HCT116 (cell line): Measurements from ENCODE around the gene SMIM12. TPM values are rescaled to one million over a fixed set of nuclear protein-coding genes. Genes with fewer than 3 reads are reported as not detected.

Source experiments
- ATAC-seq: fragments of 200-7000 bp; cut with Tn5 transposase; 2 replicates; pipeline ENCODE4 v1.9.1; 2020; ENCODE audit warnings: mild to moderate bottlenecking, moderate library complexity
- BruUV-seq: library from RNA; stranded (reverse); fragments of 400-500 nt; replicated peaks from 2 replicates; lab custom pipeline; 2021; lab: Mats Ljungman, UMichigan
- CTCF ChIA-PET: fragments of 300-600 bp; sonication (Branson Sonifier 250); formaldehyde crosslinking; loops from one replicate; lab custom pipeline; 2021; ENCODE audit warnings: antibody characterized with exemption; lab: Charles Lee
- POLR2A ChIA-PET: fragments of 300-600, 350-600 bp; sonication (Branson Sonifier 250); formaldehyde crosslinking; loops from one replicate; lab custom pipeline; 2021; ENCODE audit warnings: antibody characterized with exemption; lab: Charles Lee
- RAD21 ChIA-PET, 2 experiments: fragments of 300-600 bp; sonication (Branson Sonifier 250); formaldehyde crosslinking; loops; one replicate each; lab custom pipeline; 2023; ENCODE audit warnings: low total read pairs in 2 of 2; ENCODE audit not compliant: uncharacterized antibody in 2 of 2, unreplicated experiment in 2 of 2, low non-redundant PET in 1 of 2; lab: Charles Lee
- DNase-seq: peaks from one replicate; pipeline ENCODE4 v3.0.0-alpha.2; 2010; ENCODE audit warnings: low read depth, low spot score
- H2AFZ ChIP-seq: fragments of 200-600 bp; shearing (Covaris generic), sonication (generic); 2 replicates; pipeline ENCODE4 v1.6.1; 2017; ENCODE audit warnings: low read depth, mixed run types, mixed read lengths, antibody characterized with exemption, low read length; ENCODE audit not compliant: poor library complexity, severe bottlenecking
- H3K27ac ChIP-seq: 2 replicates; pipeline ENCODE4 v1.5.1; 2012; ENCODE audit warnings: low read depth, low read length
- H3K27me3 ChIP-seq: fragments of 200-600 bp; sonication (generic); 2 replicates; pipeline ENCODE4 v1.6.1; 2016; ENCODE audit warnings: mixed run types, low read length, mixed read lengths; ENCODE audit not compliant: insufficient read depth
- H3K36me3 ChIP-seq, 2 experiments: fragments of 200-500 bp in 1 of 2; fragments of 200-600 bp in 1 of 2; sonication (Bioruptor generic) in 1 of 2; sonication (generic) in 1 of 2; 2 replicates each; pipeline versions ENCODE4 v1.5.1 to v1.6.1; 2014 to 2016; ENCODE audit warnings: low read length in 2 of 2, inconsistent platforms in 1 of 2, mixed read lengths in 1 of 2, mixed run types in 1 of 2; ENCODE audit not compliant: insufficient read depth in 2 of 2, control insufficient read depth in 1 of 2
- H3K4me1 ChIP-seq, 2 experiments: fragments of 200-600 bp in 1 of 2; sonication (generic) in 1 of 2; 2 replicates each; pipeline versions ENCODE4 v1.5.1 to v1.6.1; 2012 to 2017; ENCODE audit warnings: low read length in 2 of 2, inconsistent platforms in 1 of 2, mild to moderate bottlenecking in 1 of 2, mixed read lengths in 1 of 2, mixed run types in 1 of 2, moderate library complexity in 1 of 2; ENCODE audit not compliant: insufficient read depth in 2 of 2, control insufficient read depth in 1 of 2
- H3K4me2 ChIP-seq: fragments of 200-600 bp; sonication (generic); 2 replicates; pipeline ENCODE4 v1.6.1; 2017; ENCODE audit warnings: mixed run types, low read length, mixed read lengths
- H3K4me3 ChIP-seq, 2 experiments: fragments of 200-600 bp in 1 of 2; sonication (generic) in 1 of 2; replicated peaks in 1 of 2; 2 replicates each; pipeline ENCODE4 v1.5.1; 2011 to 2016; ENCODE audit warnings: low read length in 2 of 2, control low read depth in 1 of 2, low read depth in 1 of 2, mild to moderate bottlenecking in 1 of 2, mixed read lengths in 1 of 2, mixed run types in 1 of 2
- H3K79me2 ChIP-seq: fragments of 200-600 bp; sonication (generic); 2 replicates; pipeline ENCODE4 v1.6.1; 2017; ENCODE audit warnings: mild to moderate bottlenecking, mixed run types, low read length, moderate library complexity, mixed read lengths; ENCODE audit not compliant: insufficient read depth
- H3K9ac ChIP-seq: fragments of 200-600 bp; sonication (generic); 2 replicates; pipeline ENCODE4 v1.6.1; 2016; ENCODE audit warnings: low read length, mixed read lengths
- H3K9me2 ChIP-seq: fragments of 200-600 bp; sonication (generic), shearing (Covaris generic); 2 replicates; pipeline ENCODE4 v1.6.1; 2017; ENCODE audit warnings: mixed run types, mild to moderate bottlenecking, moderate library complexity; ENCODE audit not compliant: insufficient read depth
- H3K9me3 ChIP-seq, 2 experiments: fragments of 200-500 bp in 1 of 2; fragments of 200-600 bp in 1 of 2; sonication (Bioruptor generic) in 1 of 2; sonication (generic) in 1 of 2; 2 replicates each; pipeline ENCODE4 v1.6.1; 2014 to 2017; ENCODE audit warnings: low read length in 2 of 2, mixed read lengths in 2 of 2, inconsistent platforms in 1 of 2, low read depth in 1 of 2, mild to moderate bottlenecking in 1 of 2, mixed run types in 1 of 2, moderate library complexity in 1 of 2; ENCODE audit not compliant: control insufficient read depth in 1 of 2, insufficient read depth in 1 of 2
- H4K20me1 ChIP-seq: fragments of 200-600 bp; sonication (generic), shearing (Covaris generic); 2 replicates; pipeline ENCODE4 v1.6.1; 2017; ENCODE audit warnings: mixed run types, mild to moderate bottlenecking, moderate library complexity; ENCODE audit not compliant: insufficient read depth
- EGR1 ChIP-seq: IDR thresholded peaks from 2 replicates; pipeline ENCODE4 v1.6.1; 2012; ENCODE audit warnings: low read depth
- EZH2 ChIP-seq: fragments of 200-600 bp; sonication (generic); IDR thresholded peaks from 2 replicates; pipeline ENCODE4 v1.6.1; 2017; ENCODE audit warnings: antibody characterized with exemption, mixed run types
- FOSL1 ChIP-seq: IDR thresholded peaks from 2 replicates; pipeline ENCODE4 v1.6.1; 2012; ENCODE audit warnings: low read depth
- JUND ChIP-seq: IDR thresholded peaks from 2 replicates; pipeline ENCODE4 v1.6.1; 2012
- POLR2A ChIP-seq: IDR thresholded peaks from 2 replicates; pipeline ENCODE4 v1.7.0; 2011; ENCODE audit warnings: borderline replicate concordance; ENCODE audit not compliant: insufficient read depth, insufficient read length; ENCODE audit errors: extremely low read depth
- POLR2AphosphoS5 ChIP-seq: IDR thresholded peaks from 2 replicates; pipeline ENCODE4 v1.6.1; 2011; ENCODE audit warnings: mild to moderate bottlenecking, low read depth, low read length, moderate library complexity
- SIN3A ChIP-seq: IDR thresholded peaks from 2 replicates; pipeline ENCODE4 v1.6.1; 2012; ENCODE audit warnings: low read depth
- SP1 ChIP-seq: IDR thresholded peaks from 2 replicates; pipeline ENCODE4 v1.6.1; 2012; ENCODE audit warnings: low read depth
- TCF7L2 ChIP-seq: IDR thresholded peaks from 2 replicates; pipeline ENCODE4 v1.7.0; 2011; ENCODE audit warnings: borderline replicate concordance, inconsistent platforms; ENCODE audit not compliant: insufficient read depth, insufficient read length; ENCODE audit errors: extremely low read depth
- ZFX ChIP-seq: fragments of 450-650 bp; IDR thresholded peaks from 2 replicates; pipeline ENCODE4 v1.6.1; 2017
- intact Hi-C: fragments of 100-400 bp; cut with micrococcal nuclease; formaldehyde crosslinking; loops from 2 replicates; pipeline ENCODE4 v1.10.0; 2022
- total RNA-seq: library from RNA; stranded (reverse); gene quantifications from one replicate; pipeline ENCODE4 v1.2.1, GENCODE V29; 2021; ENCODE audit not compliant: unreplicated experiment
- TF ChIP-seq, protein P1 (sequence below): IDR thresholded peaks from 2 replicates; pipeline ENCODE4 v1.6.1; 2011; ENCODE audit warnings: mild to moderate bottlenecking, low read length, moderate library complexity; ENCODE audit not compliant: insufficient replicate concordance; ENCODE audit errors: extremely low read depth
- TF ChIP-seq, protein P2 (sequence below): IDR thresholded peaks from 2 replicates; pipeline ENCODE4 v1.6.1; 2012
- TF ChIP-seq, protein P3 (sequence below): IDR thresholded peaks from 2 replicates; pipeline ENCODE4 v1.6.1; 2012; ENCODE audit warnings: low read depth
- TF ChIP-seq, protein P4 (sequence below), 3 experiments: fragments of 200-600 bp in 1 of 3; sonication (generic) in 1 of 3; IDR thresholded peaks in 2 of 3; conservative IDR thresholded peaks in 1 of 3; 2 replicates each; pipeline ENCODE4 v1.5.1; 2012 to 2017; ENCODE audit warnings: low read depth in 2 of 3, low read length in 2 of 3, antibody characterized with exemption in 1 of 3, borderline replicate concordance in 1 of 3, control low read depth in 1 of 3, mild to moderate bottlenecking in 1 of 3, mixed read lengths in 1 of 3, mixed run types in 1 of 3, moderate library complexity in 1 of 3; ENCODE audit not compliant: insufficient read depth in 1 of 3

SMIM12 gene
- total RNA-seq, 1 experiment from 2014 or later: 31.3 TPM

DNA sequence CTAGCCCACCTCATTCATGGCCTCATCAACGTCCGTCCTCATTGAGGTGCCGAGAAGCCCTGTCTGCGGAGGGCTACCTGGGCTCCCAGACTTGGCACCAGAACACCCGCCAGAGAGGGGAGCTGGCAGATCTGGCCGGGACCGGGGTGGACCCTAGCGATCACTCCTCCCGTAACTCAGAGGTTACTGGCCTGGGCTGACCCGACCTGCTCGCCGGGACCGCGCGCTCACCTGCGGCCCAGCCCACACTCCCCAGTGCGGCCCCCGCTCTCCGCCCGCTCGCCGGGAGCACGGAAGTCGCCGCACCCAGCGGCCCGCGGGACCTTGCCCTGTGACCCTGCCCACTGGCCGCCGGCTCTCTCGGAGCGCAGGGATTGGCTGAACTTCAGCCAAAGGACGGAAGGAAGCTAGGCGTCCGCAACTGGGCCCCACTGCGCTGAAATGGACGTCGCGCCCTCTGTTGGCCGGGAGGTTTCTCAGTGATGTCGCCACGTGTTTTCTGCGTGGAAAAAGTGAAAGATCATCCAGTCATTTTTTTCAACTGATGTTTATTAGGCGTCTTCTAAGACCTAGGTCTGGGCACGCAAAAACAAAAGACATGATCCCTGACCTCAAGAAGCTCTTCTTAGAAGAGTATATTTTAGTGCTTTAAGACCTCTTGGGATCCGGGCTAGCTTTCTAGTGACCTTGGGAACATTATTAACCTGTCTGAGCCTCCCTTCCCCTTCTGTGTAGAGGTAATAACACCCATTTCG, at the start of gene SMIM12 (continued):
- TF ChIP-seq, protein P1, sequence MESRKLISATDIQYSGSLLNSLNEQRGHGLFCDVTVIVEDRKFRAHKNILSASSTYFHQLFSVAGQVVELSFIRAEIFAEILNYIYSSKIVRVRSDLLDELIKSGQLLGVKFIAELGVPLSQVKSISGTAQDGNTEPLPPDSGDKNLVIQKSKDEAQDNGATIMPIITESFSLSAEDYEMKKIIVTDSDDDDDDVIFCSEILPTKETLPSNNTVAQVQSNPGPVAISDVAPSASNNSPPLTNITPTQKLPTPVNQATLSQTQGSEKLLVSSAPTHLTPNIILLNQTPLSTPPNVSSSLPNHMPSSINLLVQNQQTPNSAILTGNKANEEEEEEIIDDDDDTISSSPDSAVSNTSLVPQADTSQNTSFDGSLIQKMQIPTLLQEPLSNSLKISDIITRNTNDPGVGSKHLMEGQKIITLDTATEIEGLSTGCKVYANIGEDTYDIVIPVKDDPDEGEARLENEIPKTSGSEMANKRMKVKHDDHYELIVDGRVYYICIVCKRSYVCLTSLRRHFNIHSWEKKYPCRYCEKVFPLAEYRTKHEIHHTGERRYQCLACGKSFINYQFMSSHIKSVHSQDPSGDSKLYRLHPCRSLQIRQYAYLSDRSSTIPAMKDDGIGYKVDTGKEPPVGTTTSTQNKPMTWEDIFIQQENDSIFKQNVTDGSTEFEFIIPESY: no peak
- TF ChIP-seq TCF7L2: peak; percentile 45

GRCh38 chr1:34908369-34908768, 48.8 kb upstream of the SMIM12 start:
- BruUV-seq: no TSS peak
- H3K9me2 ChIP-seq: no peaks in the 10 kb centered on the region
- POLR2A ChIA-PET: no interaction called here
- H3K4me2 ChIP-seq: no peak overlapping the region
- DNase-seq (no peak), ATAC-seq (no peak)
- no peaks in the 10 kb centered on the region for H4K20me1 ChIP-seq
- no peak overlapping the region for H3K9ac ChIP-seq
- H3K79me2 ChIP-seq: no peaks in the 10 kb centered on the region
- RAD21 ChIA-PET: no interaction called here
- intact Hi-C loops: no loop called here
- H3K9me3 ChIP-seq: no peaks in the 10 kb centered on the region
- TF ChIP-seq FOSL1 (no peak), EZH2 (no peak), SIN3A (no peak), SP1 (no peak), EGR1 (no peak), POLR2AphosphoS5 (no peak), ZFX (no peak), TCF7L2 (no peak), POLR2A (no peak), JUND (no peak)
- TF ChIP-seq, protein P2, sequence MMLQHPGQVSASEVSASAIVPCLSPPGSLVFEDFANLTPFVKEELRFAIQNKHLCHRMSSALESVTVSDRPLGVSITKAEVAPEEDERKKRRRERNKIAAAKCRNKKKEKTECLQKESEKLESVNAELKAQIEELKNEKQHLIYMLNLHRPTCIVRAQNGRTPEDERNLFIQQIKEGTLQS: no peak
- TF ChIP-seq, protein P3, sequence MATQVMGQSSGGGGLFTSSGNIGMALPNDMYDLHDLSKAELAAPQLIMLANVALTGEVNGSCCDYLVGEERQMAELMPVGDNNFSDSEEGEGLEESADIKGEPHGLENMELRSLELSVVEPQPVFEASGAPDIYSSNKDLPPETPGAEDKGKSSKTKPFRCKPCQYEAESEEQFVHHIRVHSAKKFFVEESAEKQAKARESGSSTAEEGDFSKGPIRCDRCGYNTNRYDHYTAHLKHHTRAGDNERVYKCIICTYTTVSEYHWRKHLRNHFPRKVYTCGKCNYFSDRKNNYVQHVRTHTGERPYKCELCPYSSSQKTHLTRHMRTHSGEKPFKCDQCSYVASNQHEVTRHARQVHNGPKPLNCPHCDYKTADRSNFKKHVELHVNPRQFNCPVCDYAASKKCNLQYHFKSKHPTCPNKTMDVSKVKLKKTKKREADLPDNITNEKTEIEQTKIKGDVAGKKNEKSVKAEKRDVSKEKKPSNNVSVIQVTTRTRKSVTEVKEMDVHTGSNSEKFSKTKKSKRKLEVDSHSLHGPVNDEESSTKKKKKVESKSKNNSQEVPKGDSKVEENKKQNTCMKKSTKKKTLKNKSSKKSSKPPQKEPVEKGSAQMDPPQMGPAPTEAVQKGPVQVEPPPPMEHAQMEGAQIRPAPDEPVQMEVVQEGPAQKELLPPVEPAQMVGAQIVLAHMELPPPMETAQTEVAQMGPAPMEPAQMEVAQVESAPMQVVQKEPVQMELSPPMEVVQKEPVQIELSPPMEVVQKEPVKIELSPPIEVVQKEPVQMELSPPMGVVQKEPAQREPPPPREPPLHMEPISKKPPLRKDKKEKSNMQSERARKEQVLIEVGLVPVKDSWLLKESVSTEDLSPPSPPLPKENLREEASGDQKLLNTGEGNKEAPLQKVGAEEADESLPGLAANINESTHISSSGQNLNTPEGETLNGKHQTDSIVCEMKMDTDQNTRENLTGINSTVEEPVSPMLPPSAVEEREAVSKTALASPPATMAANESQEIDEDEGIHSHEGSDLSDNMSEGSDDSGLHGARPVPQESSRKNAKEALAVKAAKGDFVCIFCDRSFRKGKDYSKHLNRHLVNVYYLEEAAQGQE: no peak
- TF ChIP-seq, protein P4, sequence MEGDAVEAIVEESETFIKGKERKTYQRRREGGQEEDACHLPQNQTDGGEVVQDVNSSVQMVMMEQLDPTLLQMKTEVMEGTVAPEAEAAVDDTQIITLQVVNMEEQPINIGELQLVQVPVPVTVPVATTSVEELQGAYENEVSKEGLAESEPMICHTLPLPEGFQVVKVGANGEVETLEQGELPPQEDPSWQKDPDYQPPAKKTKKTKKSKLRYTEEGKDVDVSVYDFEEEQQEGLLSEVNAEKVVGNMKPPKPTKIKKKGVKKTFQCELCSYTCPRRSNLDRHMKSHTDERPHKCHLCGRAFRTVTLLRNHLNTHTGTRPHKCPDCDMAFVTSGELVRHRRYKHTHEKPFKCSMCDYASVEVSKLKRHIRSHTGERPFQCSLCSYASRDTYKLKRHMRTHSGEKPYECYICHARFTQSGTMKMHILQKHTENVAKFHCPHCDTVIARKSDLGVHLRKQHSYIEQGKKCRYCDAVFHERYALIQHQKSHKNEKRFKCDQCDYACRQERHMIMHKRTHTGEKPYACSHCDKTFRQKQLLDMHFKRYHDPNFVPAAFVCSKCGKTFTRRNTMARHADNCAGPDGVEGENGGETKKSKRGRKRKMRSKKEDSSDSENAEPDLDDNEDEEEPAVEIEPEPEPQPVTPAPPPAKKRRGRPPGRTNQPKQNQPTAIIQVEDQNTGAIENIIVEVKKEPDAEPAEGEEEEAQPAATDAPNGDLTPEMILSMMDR (IDR thresholded peaks at IDR 0.05 in 2 of 3, conservative IDR thresholded peaks at IDR 0.05 in 1 of 3; ENCODE audit: borderline replicate concordance in 1 of 3, insufficient read depth in 1 of 3, low read depth in 2 of 3, low read length in 2 of 3): no peak
- H3K27me3 ChIP-seq: peaks cover 24% of the 10 kb centered on the region; the same call in 1 of the 2 replicates
- H3K27ac ChIP-seq: no peak overlapping the region
- no peak overlapping the region for H3K4me3 ChIP-seq
- no peaks in the 10 kb centered on the region for H3K36me3 ChIP-seq
- CTCF ChIA-PET: no interaction called here
- no peak overlapping the region for H2AFZ ChIP-seq
- no peaks in the 10 kb centered on the region for H3K4me1 ChIP-seq
